Measurements from ENCODE around the gene ALLC. TPM values are rescaled to one million over a fixed set of nuclear protein-coding genes. Genes with fewer than 3 reads are reported as not detected.
"Not testable (repeated sequence)": the region's sequence is repeated elsewhere in the genome, so short reads cannot be mapped to it uniquely, and the experiment has no call there.

Gene ALLC
- polyA plus RNA-seq (2013, experiment 1 of 2) = 0.11 TPM
- 0.10 TPM for polyA plus RNA-seq (2013, experiment 2 of 2)

DNA sequence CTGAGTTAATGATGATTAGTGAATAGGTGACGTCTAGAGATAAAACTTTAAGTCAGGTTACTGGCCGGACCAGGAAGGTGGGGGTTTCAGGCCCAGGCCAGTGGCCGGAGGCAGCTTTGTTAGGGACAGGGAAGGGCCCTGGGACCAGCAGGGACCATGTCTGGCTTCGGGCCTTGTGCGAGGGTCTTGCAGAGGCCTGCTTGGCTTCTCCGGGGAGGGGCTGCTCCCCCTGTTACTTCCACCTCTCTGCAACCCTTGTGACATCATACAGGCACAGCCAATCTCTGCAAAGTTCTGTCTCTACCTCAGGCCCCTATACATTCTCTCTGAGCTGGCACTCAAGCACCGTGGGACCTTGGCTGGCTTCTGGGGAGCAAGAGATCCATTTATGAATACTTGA lies at the start of gene ALLC:
ALLC (plus strand) TSS at position 320 of the 400 bp plus-strand sequence. CDS start 12,958 bp downstream, outside the sequence.
- H3K79me1 ChIP-seq (replicated peaks; ENCODE audit: low read length, poor library complexity, severe bottlenecking) = no peaks in the 10 kb centered on the region
- no peak within 1 kb of the TSS for H3K4me3 ChIP-seq (ENCODE audit: insufficient read depth in 1 of 2, low read depth in 1 of 2, low read length in 2 of 2)
- no peak within 1 kb of the TSS for H2BK120ac ChIP-seq (ENCODE audit: low read depth, low read length)
- peak within 1 kb of the TSS; percentile 56 for H4K8ac ChIP-seq (ENCODE audit: low read length)
- 90% methylated on average over 7 of the region's 7 CpGs for WGBS
- DNase-seq = no peak
- H2BK5ac ChIP-seq (ENCODE audit: low read depth, low read length, poor library complexity, severe bottlenecking) = no peak within 1 kb of the TSS
- H3K9me3 ChIP-seq (ENCODE audit: control insufficient read depth, low read length) = peaks cover 3% of the 10 kb centered on the region
- no peak within 1 kb of the TSS for H3K4me2 ChIP-seq (ENCODE audit: low read length, poor library complexity, severe bottlenecking)
- no peak within 1 kb of the TSS for H2AK5ac ChIP-seq (ENCODE audit: low read length, severe bottlenecking)
- H3K4ac ChIP-seq (ENCODE audit: low read depth in 1 of 2, low read length in 2 of 2) = peak within 1 kb of the TSS in 1 of 2 experiments; percentile 60
- peaks cover 10 to 31% of the 10 kb centered on the region in 2 experiments for H3K27me3 ChIP-seq (ENCODE audit: control insufficient read depth in 1 of 2, insufficient read depth in 1 of 2, low read length in 2 of 2)
- H2BK15ac ChIP-seq (ENCODE audit: low read depth, poor library complexity, severe bottlenecking) = no peak within 1 kb of the TSS
- no peak within 1 kb of the TSS for H3K27ac ChIP-seq (ENCODE audit: low read length, poor library complexity, severe bottlenecking)
- H3K36me3 ChIP-seq (ENCODE audit: control insufficient read depth in 1 of 2, insufficient read depth in 2 of 2, low read depth in 1 of 2, low read length in 2 of 2) = no peaks in the 10 kb centered on the region
- peak within 1 kb of the TSS in 1 of 2 experiments; percentile 37 for H3K18ac ChIP-seq (ENCODE audit: low read depth in 1 of 2, low read length in 2 of 2)
- peak within 1 kb of the TSS; percentile 57 for H4K91ac ChIP-seq (ENCODE audit: low read length)
- H2AFZ ChIP-seq (ENCODE audit: low read depth, low read length) = no peak within 1 kb of the TSS
- peaks cover 14% of the 10 kb centered on the region for H3K4me1 ChIP-seq (ENCODE audit: control insufficient read depth, insufficient read depth, low read depth, low read length)
- peak within 1 kb of the TSS in 1 of 2 experiments; percentile 45 for H2BK12ac ChIP-seq (ENCODE audit: low read length in 2 of 2)
- no peak within 1 kb of the TSS for H3K23ac ChIP-seq (ENCODE audit: low read length in 2 of 2)
- H3K14ac ChIP-seq (ENCODE audit: low read length in 2 of 2) = peak within 1 kb of the TSS in 1 of 2 experiments; percentile 69
- H3K9ac ChIP-seq (ENCODE audit: low read length) = peak within 1 kb of the TSS; percentile 36

DNA sequence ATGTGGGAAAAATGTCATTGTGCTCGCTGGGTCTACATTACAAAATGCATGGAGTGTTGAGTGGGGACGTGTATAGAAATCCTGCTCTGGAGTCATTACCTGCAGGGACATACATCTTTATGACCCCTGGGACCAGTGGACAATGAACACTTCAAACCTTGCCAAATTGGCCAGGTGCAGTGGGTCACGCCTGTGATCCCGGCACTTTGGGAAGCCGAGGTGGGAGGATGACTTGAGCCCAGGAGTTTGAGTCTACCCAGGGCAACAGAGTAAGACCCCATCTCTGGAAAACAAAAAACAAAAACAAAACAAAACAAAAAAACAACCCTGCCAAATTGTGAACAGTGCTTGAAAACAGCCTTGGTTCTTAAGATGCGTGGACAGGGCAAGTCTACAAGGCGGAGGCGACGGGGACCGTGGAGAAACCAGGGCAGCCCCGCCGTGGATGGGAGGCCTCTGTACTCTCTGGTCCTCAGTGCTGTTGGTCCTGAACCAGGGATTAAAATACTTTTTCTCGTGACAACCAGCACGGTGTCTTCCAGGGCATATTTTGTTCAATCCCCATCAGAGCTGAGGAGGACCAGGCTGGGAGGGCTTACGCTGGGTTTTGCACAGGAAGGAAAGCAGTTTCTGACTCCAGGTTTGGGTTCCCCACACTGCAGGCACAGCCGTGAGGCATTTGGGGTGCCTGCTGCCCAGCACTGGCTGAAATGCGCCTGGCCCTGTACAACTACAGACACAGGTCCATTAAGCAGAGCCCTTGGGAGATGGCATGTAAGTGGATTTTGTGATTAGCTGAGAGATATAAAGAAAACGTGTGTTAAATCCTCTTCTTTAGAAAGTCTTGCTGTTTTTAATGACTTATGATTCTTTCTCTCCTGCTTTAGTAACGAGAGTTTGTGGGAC lies 49.4 kb upstream of the ALLC start:
- Histone ChIP-seq H2BK120ac (ENCODE audit: low read depth, low read length) (no peak overlapping the region), H3K23ac (ENCODE audit: low read length in 2 of 2) (no peak overlapping the region), H3K4me2 (ENCODE audit: low read length, poor library complexity, severe bottlenecking) (no peak overlapping the region), H2BK12ac (ENCODE audit: low read length in 2 of 2) (no peak overlapping the region), H3K27me3 (ENCODE audit: control insufficient read depth in 1 of 2, insufficient read depth in 1 of 2, low read length in 2 of 2) (peaks cover 0 to 15% of the 10 kb centered on the region in 2 experiments), H3K14ac (ENCODE audit: low read length in 2 of 2) (no peak overlapping the region), H3K9ac (ENCODE audit: low read length) (no peak overlapping the region), H2AK5ac (ENCODE audit: low read length, severe bottlenecking) (no peak overlapping the region), H2AFZ (ENCODE audit: low read depth, low read length) (no peak overlapping the region), H4K8ac (ENCODE audit: low read length) (peak overlapping the region; percentile 16), H3K79me1 (replicated peaks; ENCODE audit: low read length, poor library complexity, severe bottlenecking) (no peaks in the 10 kb centered on the region), H2BK15ac (ENCODE audit: low read depth, poor library complexity, severe bottlenecking) (no peak overlapping the region), H2BK5ac (ENCODE audit: low read depth, low read length, poor library complexity, severe bottlenecking) (no peak overlapping the region), H3K18ac (ENCODE audit: low read depth in 1 of 2, low read length in 2 of 2) (no peak overlapping the region), H3K4ac (ENCODE audit: low read depth in 1 of 2, low read length in 2 of 2) (peak overlapping the region in 1 of 2 experiments; percentile 53), H3K36me3 (ENCODE audit: control insufficient read depth in 1 of 2, insufficient read depth in 2 of 2, low read depth in 1 of 2, low read length in 2 of 2) (peaks cover 0 to 3% of the 10 kb centered on the region in 2 experiments), H3K4me3 (ENCODE audit: insufficient read depth in 1 of 2, low read depth in 1 of 2, low read length in 2 of 2) (peak overlapping the region in 1 of 2 experiments; percentile 4), H3K27ac (ENCODE audit: low read length, poor library complexity, severe bottlenecking) (no peak overlapping the region), H3K4me1 (ENCODE audit: control insufficient read depth, insufficient read depth, low read depth, low read length) (no peaks in the 10 kb centered on the region), H3K9me3 (ENCODE audit: control insufficient read depth, low read length) (no peaks in the 10 kb centered on the region), H4K91ac (ENCODE audit: low read length) (no peak overlapping the region)
- WGBS = 85% methylated on average over 18 of the region's 19 CpGs
- DNase-seq = no peak

DNA sequence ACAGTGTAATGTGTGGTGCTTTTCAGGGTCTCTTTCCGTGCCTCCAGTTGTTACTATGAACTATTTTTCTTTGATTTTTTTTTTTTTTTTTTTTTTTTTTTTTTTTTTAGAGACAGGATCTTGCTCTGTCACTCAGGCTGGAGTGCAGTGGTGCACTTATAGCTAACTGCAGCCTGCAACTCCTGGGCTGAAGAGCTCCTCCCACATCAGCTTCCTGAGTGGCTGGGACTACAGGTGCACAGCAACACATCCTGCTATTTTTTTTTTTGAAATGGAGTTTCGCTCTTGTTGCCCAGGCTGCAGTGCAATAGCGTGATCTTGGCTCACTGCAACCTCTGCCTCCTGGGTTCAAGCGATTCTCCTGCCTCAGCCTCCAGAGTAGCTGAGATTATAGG lies 48.7 kb upstream of the ALLC start:
- H2BK120ac ChIP-seq (ENCODE audit: low read depth, low read length); H3K18ac ChIP-seq (ENCODE audit: low read depth in 1 of 2, low read length in 2 of 2); H2AFZ ChIP-seq (ENCODE audit: low read depth, low read length); H3K9ac ChIP-seq (ENCODE audit: low read length); H3K4me3 ChIP-seq (ENCODE audit: insufficient read depth in 1 of 2, low read depth in 1 of 2, low read length in 2 of 2); H3K36me3 ChIP-seq (ENCODE audit: control insufficient read depth in 1 of 2, insufficient read depth in 2 of 2, low read depth in 1 of 2, low read length in 2 of 2); H3K23ac ChIP-seq (ENCODE audit: low read length in 2 of 2); H2BK5ac ChIP-seq (ENCODE audit: low read depth, low read length, poor library complexity, severe bottlenecking); H4K91ac ChIP-seq (ENCODE audit: low read length); H2AK5ac ChIP-seq (ENCODE audit: low read length, severe bottlenecking); H3K4me2 ChIP-seq (ENCODE audit: low read length, poor library complexity, severe bottlenecking); H3K14ac ChIP-seq (ENCODE audit: low read length in 2 of 2); H2BK15ac ChIP-seq (ENCODE audit: low read depth, poor library complexity, severe bottlenecking); H3K4ac ChIP-seq (ENCODE audit: low read depth in 1 of 2, low read length in 2 of 2); DNase-seq; H3K9me3 ChIP-seq (ENCODE audit: control insufficient read depth, low read length); H3K27ac ChIP-seq (ENCODE audit: low read length, poor library complexity, severe bottlenecking); H3K4me1 ChIP-seq (ENCODE audit: control insufficient read depth, insufficient read depth, low read depth, low read length); H2BK12ac ChIP-seq (ENCODE audit: low read length in 2 of 2); H3K79me1 ChIP-seq (replicated peaks; ENCODE audit: low read length, poor library complexity, severe bottlenecking); H4K8ac ChIP-seq (ENCODE audit: low read length): not testable (repeated sequence)
- 93% methylated on average over 3 of the region's 4 CpGs for WGBS
- peaks cover 0 to 15% of the 10 kb centered on the region in 2 experiments for H3K27me3 ChIP-seq (ENCODE audit: control insufficient read depth in 1 of 2, insufficient read depth in 1 of 2, low read length in 2 of 2)

DNA sequence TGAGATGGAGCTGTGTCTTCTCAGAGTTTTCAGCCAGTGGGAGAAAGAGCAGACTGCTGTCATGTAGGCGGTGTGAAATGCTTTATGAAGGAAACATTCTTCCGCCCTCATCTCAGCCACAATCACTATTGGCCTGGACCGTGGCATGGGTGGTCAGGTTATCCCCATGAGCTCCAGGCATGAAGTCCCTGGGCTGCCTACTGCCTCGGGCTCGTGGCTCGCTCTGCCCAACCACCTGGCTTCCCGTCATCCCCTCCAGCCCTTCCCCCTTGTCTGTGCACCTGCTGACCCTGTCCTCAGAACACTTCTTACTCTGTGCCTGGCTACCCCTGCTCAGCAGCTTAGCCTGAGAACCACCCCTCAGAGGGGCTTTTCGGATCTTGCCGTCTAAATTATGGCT lies 47.6 kb upstream of the ALLC start:
- H3K4me2 ChIP-seq (ENCODE audit: low read length, poor library complexity, severe bottlenecking) = no peak overlapping the region
- H3K27ac ChIP-seq (ENCODE audit: low read length, poor library complexity, severe bottlenecking) = no peak overlapping the region
- no peaks in the 10 kb centered on the region for H3K4me1 ChIP-seq (ENCODE audit: control insufficient read depth, insufficient read depth, low read depth, low read length)
- no peak overlapping the region for H2AK5ac ChIP-seq (ENCODE audit: low read length, severe bottlenecking)
- H2BK5ac ChIP-seq (ENCODE audit: low read depth, low read length, poor library complexity, severe bottlenecking) = no peak overlapping the region
- H3K9ac ChIP-seq (ENCODE audit: low read length) = no peak overlapping the region
- H3K36me3 ChIP-seq (ENCODE audit: control insufficient read depth in 1 of 2, insufficient read depth in 2 of 2, low read depth in 1 of 2, low read length in 2 of 2) = peaks cover 0 to 3% of the 10 kb centered on the region in 2 experiments
- no peak for DNase-seq
- H2AFZ ChIP-seq (ENCODE audit: low read depth, low read length) = no peak overlapping the region
- peaks cover 0 to 15% of the 10 kb centered on the region in 2 experiments for H3K27me3 ChIP-seq (ENCODE audit: control insufficient read depth in 1 of 2, insufficient read depth in 1 of 2, low read length in 2 of 2)
- H3K4ac ChIP-seq (ENCODE audit: low read depth in 1 of 2, low read length in 2 of 2) = no peak overlapping the region
- no peak overlapping the region for H4K91ac ChIP-seq (ENCODE audit: low read length)
- no peak overlapping the region for H3K23ac ChIP-seq (ENCODE audit: low read length in 2 of 2)
- H3K9me3 ChIP-seq (ENCODE audit: control insufficient read depth, low read length) = no peaks in the 10 kb centered on the region
- 95% methylated on average over 9 of the region's 9 CpGs for WGBS
- H2BK12ac ChIP-seq (ENCODE audit: low read length in 2 of 2) = no peak overlapping the region
- H2BK120ac ChIP-seq (ENCODE audit: low read depth, low read length) = no peak overlapping the region
- no peak overlapping the region for H3K4me3 ChIP-seq (ENCODE audit: insufficient read depth in 1 of 2, low read depth in 1 of 2, low read length in 2 of 2)
- no peak overlapping the region for H3K18ac ChIP-seq (ENCODE audit: low read depth in 1 of 2, low read length in 2 of 2)
- no peak overlapping the region for H3K14ac ChIP-seq (ENCODE audit: low read length in 2 of 2)
- no peak overlapping the region for H2BK15ac ChIP-seq (ENCODE audit: low read depth, poor library complexity, severe bottlenecking)
- no peaks in the 10 kb centered on the region for H3K79me1 ChIP-seq (replicated peaks; ENCODE audit: low read length, poor library complexity, severe bottlenecking)
- no peak overlapping the region for H4K8ac ChIP-seq (ENCODE audit: low read length)
